HepG2 (cell line): Measurements from ENCODE around the gene EFCAB11. TPM values are rescaled to one million over a fixed set of nuclear protein-coding genes. Genes with fewer than 3 reads are reported as not detected.
A peak's percentile ranks its signal among the peaks of the same experiment; 100 is the strongest.

Experiments used
- CREBL2 ChIP-seq: sonication (generic); formaldehyde crosslinking; IDR thresholded peaks from 2 replicates; pipeline ENCODE4 v1.8.1; 2023; ENCODE audit warnings: missing genetic modification reagents, mild to moderate bottlenecking, borderline replicate concordance
- HNRNPH1 ChIP-seq: fragments of 200-400 bp; formaldehyde crosslinking; optimal IDR thresholded peaks from 2 replicates; pipeline ENCODE3; 2017; ENCODE audit warnings: mild to moderate bottlenecking, low read depth, low read length
- JUND ChIP-seq: sonication (generic); formaldehyde crosslinking; IDR thresholded peaks from 2 replicates; pipeline ENCODE4 v1.8.0; 2022; ENCODE audit warnings: mild to moderate bottlenecking, missing genetic modification reagents
- NCOA1 ChIP-seq: sonication (generic); formaldehyde crosslinking; IDR thresholded peaks from 2 replicates; pipeline ENCODE4 v1.9.0; 2021; ENCODE audit warnings: missing genetic modification reagents
- RBM22 ChIP-seq: fragments of 200-400 bp; formaldehyde crosslinking; optimal IDR thresholded peaks from 2 replicates; pipeline ENCODE3; 2017; ENCODE audit warnings: mild to moderate bottlenecking, low read length, moderate library complexity
- SCMH1 ChIP-seq: sonication (generic); formaldehyde crosslinking; IDR thresholded peaks from 2 replicates; pipeline ENCODE4 v1.9.0; 2021; ENCODE audit warnings: missing genetic modification reagents, mild to moderate bottlenecking, borderline replicate concordance
- SOX6 ChIP-seq, 2 experiments: fragments of 450-650 bp in 1 of 2; sonication (generic) in 1 of 2; formaldehyde crosslinking in 1 of 2; IDR thresholded peaks; 2 replicates each; pipeline versions ENCODE4 v1.4.0 to v1.6.1; 2017 to 2020; ENCODE audit warnings: antibody characterized with exemption in 1 of 2, mild to moderate bottlenecking in 1 of 2, missing genetic modification reagents in 1 of 2
- ZBTB1 ChIP-seq: sonication (generic); formaldehyde crosslinking; IDR thresholded peaks from 2 replicates; pipeline ENCODE4 v1.4.0; 2020; ENCODE audit warnings: missing genetic modification reagents, borderline replicate concordance
- ZNF276 ChIP-seq: sonication (generic); formaldehyde crosslinking; IDR thresholded peaks from 2 replicates; pipeline ENCODE4 v1.4.0; 2020; ENCODE audit warnings: mild to moderate bottlenecking, low read depth, missing genetic modification reagents
- ZNF326 ChIP-seq: sonication (generic); formaldehyde crosslinking; IDR thresholded peaks from 2 replicates; pipeline ENCODE4 v1.4.0; 2020; ENCODE audit warnings: missing genetic modification reagents, borderline replicate concordance
- ZNF569 ChIP-seq: sonication (generic); formaldehyde crosslinking; IDR thresholded peaks from 2 replicates; pipeline ENCODE4 v1.5.0; 2020; ENCODE audit warnings: mild to moderate bottlenecking, missing genetic modification reagents, moderate library complexity, borderline replicate concordance
- ZNF629 ChIP-seq: sonication (generic); formaldehyde crosslinking; conservative IDR thresholded peaks from 2 replicates; pipeline ENCODE4 v1.5.0; 2020; ENCODE audit warnings: missing genetic modification reagents
- ZNF713 ChIP-seq: sonication (generic); formaldehyde crosslinking; IDR thresholded peaks from 2 replicates; pipeline ENCODE4 v1.4.0; 2020; ENCODE audit warnings: mild to moderate bottlenecking, missing genetic modification reagents
- ZNF768 ChIP-seq: sonication (generic); formaldehyde crosslinking; IDR thresholded peaks from 2 replicates; pipeline ENCODE4 v1.4.0; 2020; ENCODE audit warnings: missing genetic modification reagents
- ZNF773 ChIP-seq: sonication (generic); formaldehyde crosslinking; IDR thresholded peaks from 2 replicates; pipeline ENCODE4 v1.4.0; 2020; ENCODE audit warnings: missing genetic modification reagents, borderline replicate concordance
- ZNF776 ChIP-seq: sonication (generic); formaldehyde crosslinking; IDR thresholded peaks from 2 replicates; pipeline ENCODE4 v1.4.0; 2020; ENCODE audit warnings: mild to moderate bottlenecking, missing genetic modification reagents
- ZUFSP ChIP-seq: sonication (generic); formaldehyde crosslinking; IDR thresholded peaks from 2 replicates; pipeline ENCODE4 v1.9.0; 2021; ENCODE audit warnings: missing genetic modification reagents, mild to moderate bottlenecking, borderline replicate concordance
- polyA plus RNA-seq, 8 experiments: library from polyadenylated mRNA; depleted of rRNA in 3 of 8; stranded (reverse) in 7 of 8; unstranded in 1 of 8; fragments of >200 nt; fragmentation: Illumina TruSeq in 4 of 8; extraction: Trizol in 4 of 8; gene quantifications; 2 replicates each; pipeline versions ENCODE4 v1.2.1 to v1.2.3, GENCODE V29; 2011 to 2016; ENCODE audit warnings: low read depth in 4 of 8, missing spikeins in 1 of 8, mixed read lengths in 1 of 8; ENCODE audit not compliant: insufficient read depth in 1 of 8
- total RNA-seq, 5 experiments: library from RNA; depleted of rRNA; stranded (reverse); fragments of >200 nt; fragmentation: Illumina TruSeq; extraction: Trizol; gene quantifications; 2 replicates each; pipeline ENCODE4 v1.2.3, GENCODE V29; 2016; ENCODE audit warnings: low read depth in 1 of 5
- TF ChIP-seq, protein P1 (sequence below): IDR thresholded peaks from 2 replicates; pipeline ENCODE4 v1.6.1; 2016; ENCODE audit warnings: low read depth, borderline replicate concordance
- TF ChIP-seq, protein P2 (sequence below): sonication (generic); formaldehyde crosslinking; IDR thresholded peaks from 2 replicates; pipeline ENCODE4 v1.4.0; 2020; ENCODE audit warnings: low read depth, mild to moderate bottlenecking, missing genetic modification reagents

The EFCAB11 gene
- total and polyA plus RNA-seq, 2 of the 13 experiments (the other 11 are each of a cell fraction or from before 2014, with no cell fraction given): 8.2 to 31.5 TPM

GRCh38 chr14:89954070-89955021 lies at the start of gene EFCAB11 (continued):
- TF ChIP-seq ZBTB1 (CRISPR knock-in tag) (no peak), RBM22 (no peak), CREBL2 (CRISPR knock-in tag) (no peak), ZNF629 (0 out of 2 replicates have a peak, but pooled peaks have one; percentile 4), ZNF713 (no peak), JUND (no peak; the same call in 1 of the 2 replicates), ZNF569 (CRISPR knock-in tag) (no peak), ZNF773 (CRISPR knock-in tag) (no peak), ZNF776 (CRISPR knock-in tag) (no peak), ZNF768 (CRISPR knock-in tag) (peak; percentile 35; the same call in 1 of the 2 replicates), NCOA1 (CRISPR knock-in tag) (no peak), ZUFSP (no peak), ZNF326 (CRISPR knock-in tag) (no peak), SOX6 (IDR thresholded peaks at IDR 0.05) (no peak), SOX6 (CRISPR knock-in tag; IDR thresholded peaks at IDR 0.05) (no peak; the same call in 1 of the 2 replicates), ZNF276 (no peak), SCMH1 (CRISPR knock-in tag) (no peak), HNRNPH1 (peak; percentile 58)
- TF ChIP-seq, protein P1, sequence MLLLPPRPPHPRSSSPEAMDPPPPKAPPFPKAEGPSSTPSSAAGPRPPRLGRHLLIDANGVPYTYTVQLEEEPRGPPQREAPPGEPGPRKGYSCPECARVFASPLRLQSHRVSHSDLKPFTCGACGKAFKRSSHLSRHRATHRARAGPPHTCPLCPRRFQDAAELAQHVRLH (CRISPR knock-in tag): 0 out of 2 replicates have a peak, but pooled peaks have one; percentile 36
- TF ChIP-seq, protein P2, sequence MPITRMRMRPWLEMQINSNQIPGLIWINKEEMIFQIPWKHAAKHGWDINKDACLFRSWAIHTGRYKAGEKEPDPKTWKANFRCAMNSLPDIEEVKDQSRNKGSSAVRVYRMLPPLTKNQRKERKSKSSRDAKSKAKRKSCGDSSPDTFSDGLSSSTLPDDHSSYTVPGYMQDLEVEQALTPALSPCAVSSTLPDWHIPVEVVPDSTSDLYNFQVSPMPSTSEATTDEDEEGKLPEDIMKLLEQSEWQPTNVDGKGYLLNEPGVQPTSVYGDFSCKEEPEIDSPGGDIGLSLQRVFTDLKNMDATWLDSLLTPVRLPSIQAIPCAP: no peak
